ENCODE data around the gene GTPBP4. TPM values are rescaled to one million over a fixed set of nuclear protein-coding genes. Genes with fewer than 3 reads are reported as not detected.
A peak's percentile ranks its signal among the peaks of the same experiment; 100 is the strongest.
"Not testable (repeated sequence)": the region's sequence is repeated elsewhere in the genome, so short reads cannot be mapped to it uniquely, and the experiment has no call there.

GTPBP4 gene
- total and polyA plus RNA-seq, 4 experiments from 2014 or later: 22.7 to 47.0 (median 35.7) TPM

GRCh38 chr10:1063232-1063865 lies 75.1 kb downstream of the GTPBP4 start:
- intact Hi-C loops (cut with micrococcal nuclease): loop anchor here (2.0 kb wide), 1 partner anchor 15 kb away; the partner anchor contains the start of gene IDI1
- Mint-ChIP-seq H3K9me3 (no peaks in the 10 kb centered on the region), H3K4me1 (peaks cover 51 to 85% (median 74%) of the 10 kb centered on the region in 4 donors), H3K4me3 (peak overlapping the region; percentile 70 to 83 (median 77)), H3K27me3 (no peaks in the 10 kb centered on the region), H3K36me3 (peaks cover 0 to 7% of the 10 kb centered on the region in 2 donors), H3K27ac (peak overlapping the region; percentile 84 to 99 (median 92))
- no peaks in the 10 kb centered on the region for H3K36me3 ChIP-seq (ENCODE audit: insufficient read depth, low read length)
- peak overlapping the region; percentile 47 for H3K27ac ChIP-seq (ENCODE audit: low read depth, low read length)
- H3K27me3 ChIP-seq (ENCODE audit: insufficient read depth, low read length): no peaks in the 10 kb centered on the region
- POLR2A ChIA-PET (ENCODE audit: partially characterized antibody): interaction anchor here (0.6 to 2.5 kb wide), 6 partner anchors 10 to 75 kb away, joined by 3 to 33 read pairs (median 3); partner anchors contain the start of genes GTPBP4 and IDI1
- H3K4me3 ChIP-seq (ENCODE audit: low read length in 2 of 2): peak overlapping the region in 1 of 2 donors; percentile 24
- no peaks in the 10 kb centered on the region for H3K9me3 ChIP-seq (ENCODE audit: control insufficient read depth in 1 of 2, low read length in 2 of 2)
- DNase-seq: peak; percentile 41 to 50 (median 45)
- CTCF ChIA-PET (ENCODE audit: partially characterized antibody): interaction anchor here (2.0 kb wide), 1 partner anchor 13 kb away, joined by 5 read pairs; no protein-coding TSS in a partner anchor
- peaks cover 72% of the 10 kb centered on the region for H3K4me1 ChIP-seq (ENCODE audit: insufficient read depth, low read length)

GRCh38 chr10:1064964-1065247 lies 76.7 kb downstream of the GTPBP4 start:
- H3K4me3 Mint-ChIP-seq: no peak overlapping the region
- Histone ChIP-seq H3K9me3 (ENCODE audit: control insufficient read depth in 1 of 2, low read length in 2 of 2) (no peaks in the 10 kb centered on the region), H3K27me3 (ENCODE audit: insufficient read depth, low read length) (no peaks in the 10 kb centered on the region), H3K4me1 (ENCODE audit: insufficient read depth, low read length) (peaks cover 64% of the 10 kb centered on the region), H3K36me3 (ENCODE audit: insufficient read depth, low read length) (no peaks in the 10 kb centered on the region), H3K27ac (ENCODE audit: low read depth, low read length) (no peak overlapping the region), H3K4me3 (ENCODE audit: low read length in 2 of 2) (no peak overlapping the region)
- intact Hi-C loops (cut with micrococcal nuclease): no loop called here
- POLR2A ChIA-PET (ENCODE audit: partially characterized antibody): interaction anchor here (1.3 to 2.0 kb wide), 3 partner anchors 9 to 16 kb away, joined by 5 to 6 read pairs (median 5); partner anchors contain the start of genes IDI1 and WDR37
- DNase-seq: no peak
- peak overlapping the region; percentile 70 to 99 (median 90) for H3K27ac Mint-ChIP-seq
- H3K27me3 Mint-ChIP-seq: no peaks in the 10 kb centered on the region
- CTCF ChIA-PET (ENCODE audit: partially characterized antibody): interaction anchor here (1.6 kb wide), 1 partner anchor 10 kb away, joined by 5 read pairs; no protein-coding TSS in a partner anchor
- H3K4me1 Mint-ChIP-seq: peaks cover 55 to 84% (median 73%) of the 10 kb centered on the region in 4 donors
- H3K36me3 Mint-ChIP-seq: peaks cover 0 to 7% of the 10 kb centered on the region in 2 donors
- H3K9me3 Mint-ChIP-seq: no peaks in the 10 kb centered on the region

- H3K27me3 ChIP-seq (ENCODE audit: insufficient read depth, low read length); H3K4me3 ChIP-seq (ENCODE audit: low read length in 2 of 2); DNase-seq; H3K36me3 Mint-ChIP-seq; CTCF ChIA-PET (ENCODE audit: partially characterized antibody); H3K36me3 ChIP-seq (ENCODE audit: insufficient read depth, low read length); H3K9me3 Mint-ChIP-seq; H3K27ac ChIP-seq (ENCODE audit: low read depth, low read length); intact Hi-C loops (cut with micrococcal nuclease); H3K27me3 Mint-ChIP-seq; H3K9me3 ChIP-seq (ENCODE audit: control insufficient read depth in 1 of 2, low read length in 2 of 2): not testable (repeated sequence)
- peak overlapping the region in 5 of 7 donors; percentile 36 to 82 (median 57) for H3K27ac Mint-ChIP-seq
- H3K4me1 Mint-ChIP-seq: peaks cover 43 to 70% (median 62%) of the 10 kb centered on the region in 4 donors
- peak overlapping the region in 1 of 8 donors; percentile 20 for H3K4me3 Mint-ChIP-seq
- POLR2A ChIA-PET (ENCODE audit: partially characterized antibody): interaction anchor here (1.0 kb wide), 1 partner anchor 17 kb away, joined by 3 read pairs; the partner anchor contains the start of gene IDI1
- H3K4me1 ChIP-seq (ENCODE audit: insufficient read depth, low read length): peaks cover 51% of the 10 kb centered on the region
Measured at GRCh38 chr10:1066734-1067133, 78.5 kb downstream of the GTPBP4 start.

- H3K4me3 Mint-ChIP-seq: peak overlapping the region in 1 of 8 donors; percentile 48
- no peaks in the 10 kb centered on the region for H3K27me3 Mint-ChIP-seq
- Histone ChIP-seq H3K27ac (ENCODE audit: low read depth, low read length) (no peak overlapping the region), H3K36me3 (ENCODE audit: insufficient read depth, low read length) (peaks cover 5% of the 10 kb centered on the region), H3K27me3 (ENCODE audit: insufficient read depth, low read length) (no peaks in the 10 kb centered on the region), H3K9me3 (ENCODE audit: control insufficient read depth in 1 of 2, low read length in 2 of 2) (no peaks in the 10 kb centered on the region), H3K4me1 (ENCODE audit: insufficient read depth, low read length) (peaks cover 32% of the 10 kb centered on the region), H3K4me3 (ENCODE audit: low read length in 2 of 2) (no peak overlapping the region)
- intact Hi-C loops (cut with micrococcal nuclease): no loop called here
- DNase-seq: no peak
- peak overlapping the region in 2 of 7 donors; percentile 29 to 82 for H3K27ac Mint-ChIP-seq
- peaks cover 26 to 51% (median 43%) of the 10 kb centered on the region in 4 donors for H3K4me1 Mint-ChIP-seq
- H3K9me3 Mint-ChIP-seq: no peaks in the 10 kb centered on the region
- POLR2A ChIA-PET (ENCODE audit: partially characterized antibody): interaction anchor here (0.7 to 1.0 kb wide), 3 partner anchors 12 to 82 kb away, joined by 3 to 4 read pairs (median 3); partner anchors contain the start of genes IDI1 and WDR37
- H3K36me3 Mint-ChIP-seq: peaks cover 0 to 15% of the 10 kb centered on the region in 2 donors
- CTCF ChIA-PET (ENCODE audit: partially characterized antibody): no interaction called here
Measured at GRCh38 chr10:1068380-1069361, 80.4 kb downstream of the GTPBP4 start.

Other genes with a start within 250 kb of the GTPBP4 start
- gene LARP4B, start 56.7 kb upstream of the GTPBP4 start, total RNA-seq: 10 to 100 TPM; 94.9 to 99.7 TPM
- gene LARP4B, start 56.7 kb upstream of the GTPBP4 start, polyA plus RNA-seq: 10 to 100 TPM; 13.0 to 28.9 TPM
- not detected for gene IDI2, start 37.4 kb downstream of the GTPBP4 start, total RNA-seq
- gene IDI2, start 37.4 kb downstream of the GTPBP4 start, polyA plus RNA-seq: not detected
- gene IDI1, start 60.7 kb downstream of the GTPBP4 start, total RNA-seq: 10 to 100 TPM; 30.3 to 32.4 TPM
- gene IDI1, start 60.7 kb downstream of the GTPBP4 start, polyA plus RNA-seq: 10 to 100 TPM; 45.1 to 45.4 TPM
- gene WDR37, start 68.0 kb downstream of the GTPBP4 start, total RNA-seq: 10 to 100 TPM; 41.7 to 42.5 TPM
- gene WDR37, start 68.0 kb downstream of the GTPBP4 start, polyA plus RNA-seq: 10 to 100 TPM; 14.2 to 18.0 TPM

Measured in CD4-positive, alpha-beta memory T cell (primary cell).